K562 (cell line): ENCODE measurements around the gene CHST7. TPM values are rescaled to one million over a fixed set of nuclear protein-coding genes. Genes with fewer than 3 reads are reported as not detected.

Source experiments
- ATAC-seq: fragments of 200-7000 bp; cut with Tn5 transposase; 3 replicates; pipeline ENCODE4 v1.9.1; 2020; ENCODE audit warnings: moderate library complexity
- BruUV-seq: library from RNA; stranded (reverse); fragments of 400-500 nt; replicated peaks from 2 replicates; lab custom pipeline; 2021; lab: Mats Ljungman, UMichigan
- CTCF ChIA-PET: fragments of 300-600 bp; formaldehyde crosslinking; extraction: SDS; loops from one replicate; lab custom pipeline; 2021; ENCODE audit warnings: low intra/inter-chr PET ratio; lab: Yijun Ruan, JAX
- POLR2A ChIA-PET: fragments of 300-600, 350-650 bp; sonication (Branson Sonifier 250); formaldehyde crosslinking; extraction: SDS; loops from one replicate; lab custom pipeline; 2021; ENCODE audit warnings: antibody characterized with exemption, inconsistent platforms; lab: Yijun Ruan, JAX
- DNase-seq, 4 experiments: peaks; one replicate each; pipeline versions ENCODE4 v3.0.0 to v3.0.0-alpha.2; 2011 to 2018; ENCODE audit warnings: low spot score in 3 of 4, mixed read lengths in 3 of 4; ENCODE audit errors: extremely low read depth in 1 of 4
- FAIRE-seq: peaks from 2 replicates; lab custom pipeline; 2011; peaks lifted over from hg19 to GRCh38; lab: Jason Lieb, UNC
- H2AFZ ChIP-seq: 2 replicates; pipeline ENCODE4 v1.6.0; 2011; ENCODE audit warnings: low read depth, low read length, control low read depth, inconsistent platforms
- H3K27ac ChIP-seq: fragments of 200-600 bp; 3 replicates; pipeline ENCODE4 v1.8.0; 2011; ENCODE audit warnings: low read depth, mild to moderate bottlenecking, control low read depth, inconsistent platforms, low read length, moderate library complexity, mixed read lengths; ENCODE audit errors: extremely low read depth
- H3K27me3 ChIP-seq, 2 experiments: fragments of 300-600 bp in 1 of 2; 2 replicates in 1 of 2; 3 replicates in 1 of 2; pipeline versions ENCODE4 v1.6.0 to v1.8.0; 2011; ENCODE audit warnings: inconsistent platforms in 2 of 2, low read length in 2 of 2, mild to moderate bottlenecking in 1 of 2, mixed read lengths in 1 of 2, moderate library complexity in 1 of 2; ENCODE audit not compliant: control insufficient read depth in 2 of 2, insufficient read depth in 2 of 2
- H3K36me3 ChIP-seq: fragments of 300-600 bp; 3 replicates; pipeline ENCODE4 v1.8.0; 2011; ENCODE audit warnings: mild to moderate bottlenecking, low read length, inconsistent platforms; ENCODE audit not compliant: control insufficient read depth, insufficient read depth
- H3K4me1 ChIP-seq, 2 experiments: fragments of 200-600 bp in 1 of 2; replicated peaks in 1 of 2; 2 replicates in 1 of 2; 3 replicates in 1 of 2; pipeline versions ENCODE4 v1.5.1 to v1.8.0; 2011; ENCODE audit warnings: inconsistent platforms in 2 of 2, low read length in 2 of 2, mild to moderate bottlenecking in 1 of 2, mixed read lengths in 1 of 2, moderate library complexity in 1 of 2; ENCODE audit not compliant: control insufficient read depth in 2 of 2, insufficient read depth in 2 of 2
- H3K4me2 ChIP-seq: 2 replicates; pipeline ENCODE4 v1.6.1; 2011; ENCODE audit warnings: low read length, control low read depth, inconsistent platforms, mixed read lengths; ENCODE audit not compliant: insufficient read depth
- H3K4me3 ChIP-seq: fragments of 200-600 bp; sonication (generic), shearing (Covaris generic); 2 replicates; pipeline ENCODE4 v1.5.1; 2016; ENCODE audit warnings: control low read depth, inconsistent platforms
- H3K79me2 ChIP-seq: fragments of 200-600 bp; 3 replicates; pipeline ENCODE4 v1.8.0; 2011; ENCODE audit warnings: low read length, inconsistent platforms; ENCODE audit not compliant: control insufficient read depth, insufficient read depth
- H3K9ac ChIP-seq, 2 experiments: 2 replicates each; pipeline versions ENCODE4 v1.6.0 to v1.6.1; 2011; ENCODE audit warnings: low read depth in 2 of 2, low read length in 2 of 2, control low read depth in 1 of 2, inconsistent platforms in 1 of 2, mild to moderate bottlenecking in 1 of 2, mixed read lengths in 1 of 2; ENCODE audit not compliant: insufficient read depth in 1 of 2
- H3K9me1 ChIP-seq: one replicate; pipeline ENCODE4 v1.6.0; 2011; ENCODE audit warnings: inconsistent platforms, mild to moderate bottlenecking, low read length, moderate library complexity; ENCODE audit not compliant: control insufficient read depth, insufficient read depth
- H3K9me3 ChIP-seq: replicated peaks from 2 replicates; pipeline ENCODE4 v1.5.1; 2011; ENCODE audit warnings: low read depth, low read length, inconsistent platforms; ENCODE audit not compliant: control insufficient read depth, insufficient read depth
- H4K20me1 ChIP-seq: replicated peaks from 2 replicates; pipeline ENCODE4 v1.6.1; 2011; ENCODE audit warnings: low read length, inconsistent platforms, mixed read lengths; ENCODE audit not compliant: control insufficient read depth, insufficient read depth
- FOXK2 ChIP-seq, 2 experiments: fragments of 450-650 bp; IDR thresholded peaks in 1 of 2; conservative IDR thresholded peaks in 1 of 2; 2 replicates each; pipeline ENCODE4 v1.6.1; 2016; ENCODE audit warnings: low read depth in 2 of 2, mild to moderate bottlenecking in 1 of 2
- HDAC8 ChIP-seq: fragments of 450-650 bp; IDR thresholded peaks from 2 replicates; pipeline ENCODE4 v1.6.1; 2016; ENCODE audit warnings: mild to moderate bottlenecking, missing genetic modification characterization, moderate library complexity, missing compliant biosample characterization
- KDM2B ChIP-seq: fragments of 250-450 bp; sonication (Bioruptor Pico); IDR thresholded peaks from 2 replicates; pipeline ENCODE4 v1.8.0; 2021; ENCODE audit warnings: mild to moderate bottlenecking, moderate library complexity
- NFRKB ChIP-seq: fragments of 450-650 bp; IDR thresholded peaks from 2 replicates; pipeline ENCODE4 v1.6.1; 2016; ENCODE audit warnings: low read depth
- POLR2B ChIP-seq: fragments of 450-650 bp; IDR thresholded peaks from 2 replicates; pipeline ENCODE4 v1.6.1; 2018; ENCODE audit warnings: low read depth; ENCODE audit not compliant: partially characterized antibody
- POLR2H ChIP-seq: IDR thresholded peaks from 2 replicates; pipeline ENCODE4 v1.6.1; 2016; ENCODE audit warnings: missing genetic modification characterization, low read depth, mild to moderate bottlenecking, control low read depth, missing compliant biosample characterization, moderate library complexity
- STAT5B ChIP-seq: fragments of 250-450 bp; sonication (Bioruptor Pico); IDR thresholded peaks from 2 replicates; pipeline ENCODE4 v1.8.0; 2021; ENCODE audit warnings: mild to moderate bottlenecking, inconsistent platforms
- YBX1 ChIP-seq: fragments of 450-650 bp; IDR thresholded peaks from 2 replicates; pipeline ENCODE4 v1.7.1; 2016; ENCODE audit warnings: mild to moderate bottlenecking
- ZBTB1 ChIP-seq: sonication (generic); formaldehyde crosslinking; IDR thresholded peaks from 2 replicates; pipeline ENCODE4 v1.8.1; 2023; ENCODE audit warnings: missing genetic modification reagents, low read depth, mild to moderate bottlenecking, borderline replicate concordance
- ZNF232 ChIP-seq: sonication (generic); formaldehyde crosslinking; IDR thresholded peaks from 2 replicates; pipeline ENCODE4 v1.8.0; 2022; ENCODE audit warnings: mild to moderate bottlenecking, missing genetic modification reagents
- ZNF584 ChIP-seq: fragments of 200-800 bp; sonication (Bioruptor generic); IDR thresholded peaks from 2 replicates; pipeline ENCODE4 v1.6.1; 2016; ENCODE audit warnings: low read depth, mild to moderate bottlenecking, missing genetic modification characterization, missing compliant biosample characterization
- WGBS: fragments of 100-300 bp; shearing (Covaris generic); methylation state at CpG from one replicate; pipeline ENCODE4 v1.1.6; 2016; ENCODE audit warnings: low coverage, mixed read lengths; ENCODE audit not compliant: insufficient coverage; ENCODE audit errors: missing lambda C conversion rate; 5-methylcytosine and 5-hydroxymethylcytosine counted together
- in situ Hi-C: fragments of 300-500 bp; cut with MboI; formaldehyde crosslinking; loops from 4 replicates; pipeline ENCODE4 v1.15.0; 2018; ENCODE audit warnings: inconsistent platforms, mixed read lengths
- intact Hi-C: fragments of 100-400 bp; cut with micrococcal nuclease; formaldehyde crosslinking; loops from 2 replicates; pipeline ENCODE4 v1.14.2; 2022
- polyA plus RNA-seq, 8 experiments: library from polyadenylated mRNA; depleted of rRNA in 4 of 8; stranded (reverse) in 5 of 8; unstranded in 3 of 8; fragments of >200 nt; fragmentation: Nextera tagmentation in 2 of 8; fragmentation: Illumina TruSeq in 1 of 8; extraction: Ambion mirVana in 2 of 8; extraction: Trizol in 1 of 8; gene quantifications; 2 replicates each; pipeline versions ENCODE4 v1.2.1 to v1.2.3, GENCODE V29; 2011 to 2014; ENCODE audit warnings: inconsistent platforms in 1 of 8, missing spikeins in 1 of 8
- total RNA-seq, 7 experiments: library from RNA; depleted of rRNA in 6 of 7; stranded (reverse); fragments of >200 nt in 6 of 7; fragmentation: Illumina TruSeq in 2 of 7; extraction: Trizol in 2 of 7; gene quantifications; 2 replicates each; pipeline versions ENCODE4 v1.2.1 to v1.2.3, GENCODE V29; 2011 to 2021; ENCODE audit warnings: low replicate concordance in 1 of 7
- TF ChIP-seq, protein P1 (sequence below): sonication (generic); IDR thresholded peaks from 2 replicates; pipeline ENCODE4 v1.6.1; 2016

The CHST7 gene
- total and polyA plus RNA-seq, 9 of the 15 experiments (the other 6 are each of a cell fraction or from before 2014, with no cell fraction given): 0.04 to 0.41 (median 0.09) TPM; not detected in 2

DNA sequence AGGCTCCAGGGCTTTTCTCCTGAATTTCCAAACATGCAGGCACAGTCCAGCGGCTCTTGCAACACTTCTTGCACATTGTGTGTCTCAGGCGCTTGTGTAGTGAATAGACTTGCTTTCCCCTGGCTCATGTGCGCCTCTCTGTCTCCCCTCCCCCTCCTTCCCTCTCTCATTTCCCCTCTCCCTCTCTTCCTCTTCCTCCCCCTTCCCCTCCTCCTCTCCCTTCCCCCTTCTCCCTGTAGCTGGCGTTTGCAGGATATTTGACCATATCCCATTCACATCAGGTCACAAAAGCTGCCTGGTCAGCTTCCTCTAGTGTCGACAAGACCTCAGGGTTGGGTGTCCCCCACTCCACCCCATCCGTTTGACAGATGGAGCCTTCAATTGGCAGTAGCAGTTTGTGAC, 2.4 kb downstream of the CHST7 start:
- H2AFZ ChIP-seq: no peak overlapping the region

DNA sequence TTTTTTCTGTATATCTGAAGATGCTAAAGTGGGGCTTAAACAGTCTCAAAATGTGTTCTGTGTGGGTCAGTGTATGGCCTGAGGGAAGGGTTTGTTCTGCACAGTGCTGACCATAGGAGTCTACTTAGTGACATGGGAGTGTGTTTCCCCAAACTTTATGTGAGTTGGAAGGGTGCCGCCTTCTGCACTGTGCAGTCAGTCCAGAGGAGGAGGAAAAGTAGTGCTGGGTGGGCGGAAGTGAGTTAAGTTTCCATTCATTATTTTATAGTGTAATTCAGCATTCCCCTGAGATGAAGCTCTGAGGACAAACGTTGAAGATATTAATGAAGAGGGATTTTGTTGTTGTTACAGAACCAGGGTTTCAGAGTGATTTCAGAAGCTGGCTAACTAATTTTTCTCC, 2.9 kb downstream of the CHST7 start:
- intact Hi-C loops (no loop called here), in situ Hi-C loops (no loop called here)
- ATAC-seq (no peak), FAIRE-seq (no peak), DNase-seq (no peak)
- Histone ChIP-seq H3K27me3 (no peaks in the 10 kb centered on the region), H3K9me3 (no peaks in the 10 kb centered on the region), H4K20me1 (no peaks in the 10 kb centered on the region), H2AFZ (no peak overlapping the region), H3K4me1 (no peaks in the 10 kb centered on the region), H3K4me2 (no peak overlapping the region), H3K79me2 (no peaks in the 10 kb centered on the region), H3K36me3 (no peaks in the 10 kb centered on the region), H3K9me1 (no peaks in the 10 kb centered on the region), H3K9ac (no peak overlapping the region), H3K4me3 (no peak overlapping the region), H3K27ac (no peak overlapping the region)
- no TSS peak for BruUV-seq
- ChIA-PET POLR2A (no interaction called here), CTCF (no interaction called here)
- TF ChIP-seq POLR2H (tag) (no peak), HDAC8 (tag) (no peak), STAT5B (no peak), ZBTB1 (no peak), NFRKB (no peak), FOXK2 (conservative IDR thresholded peaks at IDR 0.05 in 1 of 2, IDR thresholded peaks at IDR 0.05 in 1 of 2; ENCODE audit: low read depth in 2 of 2) (no peak), KDM2B (CRISPR knock-in tag) (no peak), ZNF232 (CRISPR knock-in tag) (no peak)
- 11% methylated on average over 3 of the region's 3 CpGs for WGBS

More for the DNA sequence above, 2.4 kb downstream of the CHST7 start:
- H3K9ac ChIP-seq: no peak overlapping the region
- BruUV-seq: no TSS peak
- no peaks in the 10 kb centered on the region for H3K36me3 ChIP-seq
- H3K9me1 ChIP-seq: no peaks in the 10 kb centered on the region
- no peaks in the 10 kb centered on the region for H4K20me1 ChIP-seq
- H3K4me3 ChIP-seq: no peak overlapping the region
- no peak for DNase-seq
- no peak overlapping the region for H3K4me2 ChIP-seq
- no peak for FAIRE-seq
- intact Hi-C loops: no loop called here
- CTCF ChIA-PET: no interaction called here
- WGBS: 9% methylated on average over 6 of the region's 6 CpGs
- POLR2A ChIA-PET: no interaction called here
- H3K4me1 ChIP-seq: no peaks in the 10 kb centered on the region; a peak in 1 of 5 replicates
- H3K9me3 ChIP-seq: no peaks in the 10 kb centered on the region
- H3K27ac ChIP-seq: no peak overlapping the region
- H3K27me3 ChIP-seq: no peaks in the 10 kb centered on the region
- TF ChIP-seq ZNF584 (CRISPR knock-in tag) (no peak), POLR2B (no peak), YBX1 (no peak)
- TF ChIP-seq, protein P1, sequence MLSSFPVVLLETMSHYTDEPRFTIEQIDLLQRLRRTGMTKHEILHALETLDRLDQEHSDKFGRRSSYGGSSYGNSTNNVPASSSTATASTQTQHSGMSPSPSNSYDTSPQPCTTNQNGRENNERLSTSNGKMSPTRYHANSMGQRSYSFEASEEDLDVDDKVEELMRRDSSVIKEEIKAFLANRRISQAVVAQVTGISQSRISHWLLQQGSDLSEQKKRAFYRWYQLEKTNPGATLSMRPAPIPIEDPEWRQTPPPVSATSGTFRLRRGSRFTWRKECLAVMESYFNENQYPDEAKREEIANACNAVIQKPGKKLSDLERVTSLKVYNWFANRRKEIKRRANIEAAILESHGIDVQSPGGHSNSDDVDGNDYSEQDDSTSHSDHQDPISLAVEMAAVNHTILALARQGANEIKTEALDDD: no peak
- H3K79me2 ChIP-seq: no peaks in the 10 kb centered on the region
- no peak for ATAC-seq
- in situ Hi-C loops: no loop called here
